H4 (cell line): ENCODE data around the gene EPHA7. TPM values are rescaled to one million over a fixed set of nuclear protein-coding genes. Genes with fewer than 3 reads are reported as not detected.

Experiments
- DNase-seq: peaks from one replicate; pipeline ENCODE4 v3.0.0-alpha.2; 2015; ENCODE audit warnings: low spot score
- total RNA-seq: library from RNA; depleted of rRNA; stranded (reverse); fragments of >200 nt; shearing (Covaris generic); gene quantifications from 2 replicates; pipeline ENCODE4 v1.2.3, GENCODE V29; 2014

EPHA7 gene
- total RNA-seq, 1 experiment from 2014 or later: 5.6 TPM

GRCh38 chr6:93325761-93326160 lies 93.6 kb downstream of the EPHA7 start:
- no peak for DNase-seq

GRCh38 chr6:93323630-93324029 lies 95.7 kb downstream of the EPHA7 start:
- DNase-seq: no peak

GRCh38 chr6:93322651-93323050 lies 96.7 kb downstream of the EPHA7 start:
- DNase-seq: no peak

GRCh38 chr6:93319304-93319703 lies 100.1 kb downstream of the EPHA7 start:
- DNase-seq: no peak

GRCh38 chr6:93318121-93318520 lies 101.2 kb downstream of the EPHA7 start:
- DNase-seq: no peak

GRCh38 chr6:93317592-93317991 lies 101.8 kb downstream of the EPHA7 start:
- DNase-seq: no peak

- DNase-seq: no peak
Measured at GRCh38 chr6:93307505-93308409, 111.6 kb downstream of the EPHA7 start.

- no peak for DNase-seq
Measured at GRCh38 chr6:93305088-93305487, 114.3 kb downstream of the EPHA7 start.

- no peak for DNase-seq
Measured at GRCh38 chr6:93304505-93304904, 114.9 kb downstream of the EPHA7 start.

- no peak for DNase-seq
Measured at GRCh38 chr6:93300661-93301060, 118.7 kb downstream of the EPHA7 start.

GRCh38 chr6:93299622-93300021 lies 119.7 kb downstream of the EPHA7 start:
- DNase-seq: no peak

- DNase-seq: no peak
Measured at GRCh38 chr6:93295631-93296030, 123.7 kb downstream of the EPHA7 start.

- no peak for DNase-seq
Measured at GRCh38 chr6:93294879-93295278, 124.5 kb downstream of the EPHA7 start.

GRCh38 chr6:93293872-93294271 lies 125.5 kb downstream of the EPHA7 start:
- no peak for DNase-seq

- DNase-seq: no peak
Measured at GRCh38 chr6:93293460-93293859, 125.9 kb downstream of the EPHA7 start.

- no peak for DNase-seq
Measured at GRCh38 chr6:93282521-93283031, 136.8 kb downstream of the EPHA7 start.

GRCh38 chr6:93278241-93278640 lies 141.1 kb downstream of the EPHA7 start:
- no peak for DNase-seq

GRCh38 chr6:93272896-93273295 lies 146.5 kb downstream of the EPHA7 start:
- DNase-seq: no peak

GRCh38 chr6:93272211-93272610 lies 147.1 kb downstream of the EPHA7 start:
- DNase-seq: no peak

- no peak for DNase-seq
Measured at GRCh38 chr6:93266116-93266817, 153.1 kb downstream of the EPHA7 start.

- no peak for DNase-seq
Measured at GRCh38 chr6:93260881-93261280, 158.5 kb downstream of the EPHA7 start.

GRCh38 chr6:93259332-93259731 lies 160.0 kb downstream of the EPHA7 start:
- DNase-seq: no peak

GRCh38 chr6:93252930-93253329 lies 166.4 kb downstream of the EPHA7 start:
- DNase-seq: no peak
